A549 (cell line): Measurements from ENCODE around the gene MCAM.

Experiments used
- CBX2 ChIP-seq: fragments of 200-600 bp; sonication (generic); IDR thresholded peaks from 2 replicates; pipeline ENCODE4 v1.6.1; 2016; ENCODE audit warnings: low read depth, mild to moderate bottlenecking, borderline replicate concordance
- GATA3 ChIP-seq: IDR thresholded peaks from 2 replicates; pipeline ENCODE4 v1.6.1; 2012; ENCODE audit warnings: borderline replicate concordance

GRCh38 chr11:119352857-119353260 is 35.9 kb upstream of the MCAM start:
- TF ChIP-seq CBX2 (no peak), GATA3 (no peak)
